Activated CD8-positive, alpha-beta memory T cell treated with anti-CD3 and anti-CD28 coated beads for 4 hours (primary cell): Measurements from ENCODE around the gene ITPK1.

Experiments used
- DNase-seq, 2 donors: peaks; one replicate each; pipeline ENCODE4 v3.0.0-alpha.2; 2020; ENCODE audit warnings: low read depth in 2 of 2

The ITPK1 gene

DNA sequence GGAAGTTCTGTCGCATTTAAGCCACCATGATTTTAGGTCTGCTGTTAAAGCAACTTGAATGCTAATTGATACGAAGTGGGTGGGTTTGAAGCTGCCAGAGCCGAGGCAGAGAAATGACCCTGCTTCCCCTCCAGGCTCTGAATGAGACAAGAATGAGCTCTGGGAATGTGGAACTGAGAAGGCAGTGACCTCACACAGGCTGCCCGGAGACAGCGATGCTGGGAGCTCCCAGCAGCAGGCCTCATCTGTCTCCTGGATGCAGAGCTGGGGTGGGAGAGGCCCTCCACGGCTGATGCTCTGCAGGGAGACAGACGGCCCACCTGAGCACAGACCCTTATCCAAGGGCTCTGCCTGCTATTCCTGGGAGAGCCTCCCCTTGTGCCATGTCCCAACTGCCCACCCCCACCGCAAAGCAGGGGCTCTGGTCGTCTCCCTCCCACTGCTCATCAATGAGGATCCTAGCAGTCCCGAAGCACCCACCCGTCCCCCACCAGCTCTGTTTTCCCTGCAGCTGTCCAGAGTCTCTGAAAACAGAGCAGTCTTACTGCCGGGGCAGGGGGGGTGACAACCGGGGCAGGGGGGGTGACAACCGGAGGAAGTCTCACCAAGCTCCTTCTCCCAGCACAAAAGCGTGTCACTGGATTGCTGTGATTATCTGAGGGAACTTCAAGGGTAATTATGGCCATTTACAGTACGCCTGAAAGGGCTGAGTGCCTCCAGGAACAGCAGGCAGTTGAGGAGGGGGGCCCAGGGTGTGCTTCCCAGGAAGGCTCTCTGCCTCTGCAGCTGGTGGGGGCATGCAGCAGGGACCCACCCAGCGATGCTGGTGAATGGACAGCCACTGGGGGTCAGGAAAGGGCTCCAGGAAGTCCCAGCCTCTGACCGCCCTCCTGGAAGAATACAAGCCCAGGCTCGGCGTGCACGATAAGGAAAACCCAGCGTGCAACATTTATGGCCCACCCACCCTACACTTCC is 125.0 kb downstream of the ITPK1 start:
- DNase-seq = no peak

DNA sequence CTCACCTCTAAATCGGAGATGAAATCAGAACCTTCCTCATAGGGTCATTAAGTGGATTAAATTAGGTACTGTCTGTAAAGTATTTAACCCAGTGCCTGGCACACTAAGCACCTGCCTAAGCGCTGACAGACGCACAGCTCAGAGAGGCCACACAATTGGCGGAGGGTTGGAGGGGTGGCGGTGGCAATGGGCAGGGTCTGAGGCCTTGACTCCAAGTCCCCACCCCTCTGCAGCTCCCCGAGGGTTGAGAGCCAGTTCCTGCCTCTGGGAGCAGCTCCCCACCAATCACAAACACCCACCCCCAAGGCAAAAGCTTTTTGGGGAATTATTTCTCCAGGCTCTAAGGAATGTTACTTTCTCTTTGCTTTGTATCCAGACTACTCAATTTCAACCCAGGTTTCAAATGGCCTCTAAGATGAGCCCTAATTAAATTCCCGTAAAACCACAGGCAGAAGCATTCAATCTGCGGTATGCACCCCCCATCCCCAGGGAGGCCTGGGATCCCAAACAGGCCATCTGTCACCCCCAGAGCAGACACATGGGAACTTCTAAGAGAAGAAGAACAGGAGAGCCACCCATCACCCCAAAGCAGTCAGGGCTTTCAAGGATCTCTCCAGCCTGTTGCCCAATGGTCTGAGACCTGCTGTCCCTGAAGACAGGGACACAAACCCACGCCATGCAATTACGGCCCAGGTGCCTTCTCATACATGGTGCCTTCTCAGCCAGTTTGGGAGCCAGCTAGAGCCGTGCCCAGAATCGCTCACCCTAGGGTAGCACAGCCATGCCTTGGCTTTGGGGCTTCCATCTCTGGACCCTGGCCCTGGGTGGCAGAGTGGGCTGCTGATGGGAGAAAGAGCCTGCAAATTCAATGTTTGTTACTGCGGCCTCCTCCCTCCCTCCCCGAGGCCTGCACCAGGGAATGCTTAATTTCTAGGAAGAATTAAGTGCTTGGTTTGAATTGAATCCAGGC is 126.7 kb downstream of the ITPK1 start:
- no peak for DNase-seq

DNA sequence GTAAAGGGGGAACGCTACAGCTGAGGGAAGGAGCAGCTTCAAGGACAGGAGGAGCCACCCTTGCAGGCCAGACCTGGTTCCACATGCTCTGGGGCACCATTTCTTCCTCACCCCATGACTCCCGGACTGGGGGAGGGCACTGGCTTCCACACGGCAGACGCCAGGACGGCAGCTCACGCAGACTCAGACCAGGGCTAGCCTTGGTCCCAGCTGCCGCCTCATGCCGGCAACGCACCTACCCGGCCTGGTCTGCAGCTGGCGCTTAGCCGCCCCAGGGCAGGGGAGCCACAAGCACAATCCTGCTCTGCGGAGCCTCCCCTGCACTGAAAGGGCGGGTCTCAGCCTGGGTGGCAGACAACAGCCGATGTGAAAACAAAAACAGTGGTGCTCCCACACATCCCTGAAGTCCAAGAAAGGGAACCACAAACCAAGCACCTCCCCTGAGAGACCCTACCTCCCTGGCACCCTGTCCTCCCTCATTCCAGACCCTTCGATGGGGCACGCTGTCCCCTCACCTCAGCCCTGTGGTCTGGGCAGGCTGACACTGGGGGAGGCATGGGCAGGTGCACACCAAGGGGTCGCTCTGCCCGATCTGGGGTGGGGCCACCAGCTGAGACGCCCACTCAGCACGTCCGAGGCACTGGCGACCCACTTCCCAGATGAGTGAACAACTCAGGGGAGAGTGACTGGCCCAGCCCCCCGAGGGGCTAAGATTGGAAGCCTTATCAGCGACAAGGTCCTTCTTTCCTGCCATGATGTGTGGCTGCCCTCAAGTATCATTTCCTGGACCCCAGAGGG is 127.8 kb downstream of the ITPK1 start:
- no peak for DNase-seq

DNA sequence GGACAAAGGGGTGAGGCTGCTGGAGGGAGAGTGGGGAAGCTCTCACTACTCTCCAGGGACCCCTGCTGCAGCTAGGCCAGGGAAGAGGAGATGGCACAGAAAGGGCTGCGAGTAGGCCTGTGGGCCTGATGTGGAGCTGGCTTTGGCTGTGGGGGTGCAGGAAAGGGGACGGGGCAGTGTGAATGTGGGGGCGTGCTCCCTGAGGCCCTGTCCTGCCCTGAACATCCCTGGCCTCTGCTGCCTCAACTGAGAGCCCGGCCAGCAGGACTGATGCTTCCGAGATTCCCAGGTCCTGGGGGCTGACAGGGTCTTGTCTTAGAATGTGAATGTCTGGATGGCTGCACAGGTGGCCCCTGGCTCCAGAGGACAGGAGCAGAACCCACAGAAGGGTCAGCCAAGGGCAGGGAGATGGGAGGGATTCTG is 128.6 kb downstream of the ITPK1 start:
- no peak for DNase-seq

DNA sequence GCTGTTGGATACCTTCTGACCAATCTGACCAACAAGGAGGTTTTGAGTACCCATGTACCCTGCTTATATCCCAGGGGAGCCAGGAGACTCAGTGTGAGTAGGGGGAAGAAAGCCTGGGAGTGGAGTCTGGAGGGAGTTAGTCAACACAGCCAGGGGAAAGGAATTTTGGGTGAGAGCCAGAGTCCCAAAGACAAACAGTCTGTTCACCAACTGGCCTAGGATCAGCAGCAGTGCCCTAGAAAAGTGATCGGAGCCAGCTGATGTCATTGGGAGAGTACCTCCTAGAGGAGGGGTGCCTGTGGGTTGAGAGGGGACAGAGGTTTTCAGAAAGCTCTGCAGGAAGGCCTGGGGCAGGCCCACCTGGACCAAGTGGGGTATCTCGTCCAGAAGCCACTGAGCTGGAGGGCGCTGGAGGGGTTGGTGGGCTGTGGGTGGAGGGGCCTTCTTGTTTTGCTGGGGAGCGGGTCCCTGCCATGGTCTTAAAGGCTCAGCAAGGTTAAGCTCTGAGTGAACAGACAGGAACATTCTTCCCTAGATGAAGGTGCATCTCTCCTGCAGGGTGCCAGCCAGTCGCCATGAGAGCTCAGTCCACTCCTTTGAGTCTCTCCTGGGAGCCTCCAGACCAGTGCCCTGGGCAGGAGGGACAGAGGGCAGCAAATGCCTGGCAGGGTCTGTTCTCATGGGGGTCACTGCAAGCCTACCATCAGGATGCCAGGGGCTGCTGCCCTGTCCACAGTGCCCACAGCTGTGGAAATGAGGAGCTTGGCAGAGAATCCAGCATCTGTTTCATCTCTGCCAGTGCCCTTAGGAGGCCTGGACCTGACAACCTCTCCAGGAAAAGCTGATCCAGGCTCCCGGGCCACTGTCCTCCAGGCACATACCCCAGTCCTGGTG is 129.2 kb downstream of the ITPK1 start:
- no peak for DNase-seq

DNA sequence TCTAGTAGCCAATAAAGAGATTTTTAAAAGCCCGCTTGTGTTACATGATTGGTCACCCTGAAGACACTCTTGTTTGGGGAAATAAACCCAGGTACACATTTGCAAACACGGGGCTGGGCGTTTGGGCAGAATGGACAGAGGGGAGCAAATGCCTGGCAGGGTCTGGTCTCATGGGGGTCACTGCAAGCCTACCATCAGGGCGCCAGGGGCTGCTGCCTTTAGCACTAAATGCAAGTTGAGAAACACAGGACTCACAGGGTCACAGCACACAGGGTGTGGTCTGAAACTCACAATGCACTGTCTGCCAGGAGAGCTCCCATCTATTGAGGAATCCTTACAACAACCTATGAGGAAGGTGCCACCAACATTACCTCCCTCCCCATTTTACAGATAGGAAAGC is 130.2 kb downstream of the ITPK1 start:
- no peak for DNase-seq

DNA sequence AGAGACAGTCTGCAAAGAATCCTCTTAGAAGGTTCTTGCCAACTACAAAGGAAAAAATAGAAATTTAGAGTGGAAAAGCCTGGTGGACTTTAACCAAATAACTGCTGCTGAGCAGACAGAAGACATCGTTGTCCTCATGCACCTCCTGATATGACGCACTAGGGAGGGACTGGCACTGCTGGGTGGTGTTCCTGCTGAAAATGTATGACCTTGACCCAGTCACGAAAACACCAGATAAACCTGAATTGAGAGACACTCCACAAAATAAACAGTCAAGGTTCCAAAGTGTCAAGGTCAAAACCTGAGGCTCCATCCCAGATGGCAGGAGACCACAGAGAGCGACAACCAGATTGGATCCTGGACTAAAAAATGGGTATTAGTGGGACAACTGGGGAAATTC is 130.8 kb downstream of the ITPK1 start:
- DNase-seq = no peak

DNA sequence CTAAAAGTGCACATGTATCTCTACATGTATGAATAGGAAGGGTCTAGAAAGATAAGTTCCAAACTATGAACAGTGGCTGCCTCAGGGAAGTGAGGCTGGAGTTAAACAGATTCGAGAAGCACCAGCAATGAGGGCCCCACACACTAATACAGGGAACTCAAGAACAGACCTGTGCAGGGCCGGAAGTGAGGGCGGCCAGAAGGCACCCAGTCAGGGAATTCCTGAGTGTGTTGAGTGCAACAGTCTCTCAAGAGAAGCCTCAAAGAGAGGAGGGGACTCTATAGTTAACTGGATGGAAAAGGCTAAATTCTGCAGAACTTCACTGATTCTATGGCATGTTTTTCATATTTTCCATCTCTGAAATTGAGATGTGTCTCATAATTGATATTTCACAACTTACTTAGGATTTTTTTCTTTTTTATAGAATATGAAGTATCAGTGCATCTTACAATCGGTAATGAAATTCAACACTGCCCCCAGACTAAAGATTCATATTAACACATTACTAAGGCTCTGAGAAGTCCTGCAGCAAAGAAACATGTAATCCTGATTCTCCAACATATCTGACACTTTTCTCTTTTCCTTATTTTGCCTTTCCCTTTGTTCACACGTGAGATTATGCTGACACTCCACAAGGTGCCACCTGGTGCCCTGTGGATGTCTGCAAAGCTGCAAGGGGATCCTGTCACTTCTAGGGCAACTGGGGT is 131.5 kb downstream of the ITPK1 start:
- no peak for DNase-seq

DNA sequence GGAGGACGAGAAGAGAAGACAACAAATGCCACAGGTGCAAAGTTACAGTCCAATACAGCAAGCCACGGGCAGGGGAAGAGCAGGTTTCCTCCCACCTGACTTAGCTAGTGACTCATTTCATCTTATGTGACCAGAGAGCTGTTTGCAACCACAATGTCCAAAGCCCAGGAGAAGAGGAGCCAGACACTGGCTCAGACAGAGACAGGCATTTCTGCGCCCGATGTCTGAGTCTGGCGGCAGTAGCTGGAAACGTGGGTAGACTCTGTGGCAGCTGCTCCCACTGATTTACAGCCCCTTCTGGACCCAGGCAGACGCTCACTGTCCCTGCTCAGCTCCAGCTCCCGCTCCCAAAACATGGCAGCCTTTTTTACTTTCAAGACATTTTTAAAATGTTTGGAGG is 132.8 kb downstream of the ITPK1 start:
- no peak for DNase-seq

DNA sequence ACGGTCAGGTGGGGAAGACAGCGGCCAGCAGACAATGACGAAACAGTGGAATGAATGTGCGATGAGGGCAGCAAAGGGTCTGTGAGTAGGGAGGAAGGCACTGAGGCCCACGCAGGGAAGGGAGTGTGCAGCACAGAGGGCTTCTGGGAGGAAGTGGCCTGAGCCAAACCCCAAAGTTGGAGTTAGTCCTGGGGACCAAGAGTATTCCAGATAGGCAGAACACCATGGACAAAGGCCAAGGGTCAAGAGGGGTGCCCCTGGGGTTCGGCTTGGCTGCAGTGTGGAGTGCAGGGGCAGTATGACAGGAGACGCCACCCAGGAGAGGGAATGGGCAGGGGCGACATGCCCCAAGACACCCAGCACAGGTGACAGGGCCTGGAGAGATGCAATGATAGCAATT is 134.0 kb downstream of the ITPK1 start:
- no peak for DNase-seq

DNA sequence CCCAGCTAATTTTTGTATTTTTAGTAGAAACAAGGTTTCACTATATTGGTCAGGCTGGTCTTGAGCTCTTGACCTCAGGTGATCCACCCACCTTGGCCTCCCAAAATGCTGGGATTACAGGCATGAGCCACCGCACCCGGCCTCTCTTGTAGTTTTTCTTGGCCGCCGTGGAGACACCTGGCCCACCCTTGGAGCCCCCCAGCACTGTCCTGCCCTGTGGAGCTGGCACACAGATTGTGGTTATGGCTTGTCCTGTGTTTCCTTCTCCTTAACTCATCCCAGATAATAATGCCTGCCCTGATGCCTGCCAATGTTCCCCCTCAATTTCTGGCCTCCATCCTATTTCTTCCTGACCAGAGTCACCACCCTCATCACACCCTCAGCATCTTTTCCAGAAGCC is 134.9 kb downstream of the ITPK1 start:
- DNase-seq = no peak

DNA sequence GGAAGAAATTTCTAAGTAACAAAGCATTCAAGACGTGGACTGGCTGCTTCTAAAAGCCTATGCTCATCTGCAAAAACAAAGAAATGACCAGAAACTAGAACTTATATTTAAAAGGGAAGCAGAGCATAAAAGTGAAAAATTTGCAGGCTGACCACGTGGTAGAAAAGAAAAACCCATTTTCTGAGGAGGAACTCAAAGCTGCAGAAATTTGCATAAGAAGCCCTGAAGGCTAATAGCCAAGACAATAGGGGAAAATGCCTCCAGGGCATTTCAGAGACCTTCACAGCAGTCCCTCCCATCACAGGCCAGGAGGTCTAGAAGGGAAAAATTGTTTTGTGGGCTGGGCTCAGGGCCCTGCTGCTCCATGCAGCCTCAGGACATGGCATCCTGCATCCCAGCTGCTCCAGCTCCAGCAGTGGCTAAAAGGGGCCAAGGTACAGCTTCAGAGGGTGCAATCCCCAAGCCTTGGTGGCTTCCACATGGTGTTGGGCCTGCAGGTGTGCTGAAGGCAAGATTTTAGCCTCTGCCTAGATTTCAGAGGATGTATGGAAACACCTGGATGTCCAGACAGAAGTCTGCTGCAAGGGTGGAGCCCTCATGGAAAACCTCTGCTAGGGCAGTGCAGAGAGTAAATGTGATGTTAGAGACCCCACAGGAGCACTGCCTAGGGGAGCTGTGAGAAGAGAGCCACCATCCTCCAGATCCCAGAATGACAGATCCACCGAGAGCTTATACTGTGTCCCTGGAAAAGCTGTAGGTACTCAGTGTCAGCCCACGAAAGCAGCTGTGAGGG is 137.3 kb downstream of the ITPK1 start:
- DNase-seq = no peak

DNA sequence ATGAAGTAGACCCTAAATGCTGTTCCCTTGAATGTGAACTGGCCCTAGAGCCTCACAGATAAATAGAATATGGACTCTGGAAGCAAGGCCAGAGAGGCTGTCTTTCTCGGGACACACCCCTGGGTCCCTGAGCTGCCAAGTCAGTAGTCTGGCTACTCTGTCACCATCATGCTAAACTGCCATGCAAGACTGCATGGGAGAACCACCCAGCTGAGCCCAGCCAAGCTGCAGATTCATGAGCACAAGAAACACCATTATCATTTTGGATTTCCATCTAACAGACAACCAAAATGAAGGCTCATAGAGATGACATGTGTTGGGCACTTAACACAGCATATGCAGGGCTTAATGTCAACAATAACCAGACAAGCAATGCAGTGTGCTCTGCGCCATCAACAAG is 139.5 kb downstream of the ITPK1 start:
- no peak for DNase-seq

DNA sequence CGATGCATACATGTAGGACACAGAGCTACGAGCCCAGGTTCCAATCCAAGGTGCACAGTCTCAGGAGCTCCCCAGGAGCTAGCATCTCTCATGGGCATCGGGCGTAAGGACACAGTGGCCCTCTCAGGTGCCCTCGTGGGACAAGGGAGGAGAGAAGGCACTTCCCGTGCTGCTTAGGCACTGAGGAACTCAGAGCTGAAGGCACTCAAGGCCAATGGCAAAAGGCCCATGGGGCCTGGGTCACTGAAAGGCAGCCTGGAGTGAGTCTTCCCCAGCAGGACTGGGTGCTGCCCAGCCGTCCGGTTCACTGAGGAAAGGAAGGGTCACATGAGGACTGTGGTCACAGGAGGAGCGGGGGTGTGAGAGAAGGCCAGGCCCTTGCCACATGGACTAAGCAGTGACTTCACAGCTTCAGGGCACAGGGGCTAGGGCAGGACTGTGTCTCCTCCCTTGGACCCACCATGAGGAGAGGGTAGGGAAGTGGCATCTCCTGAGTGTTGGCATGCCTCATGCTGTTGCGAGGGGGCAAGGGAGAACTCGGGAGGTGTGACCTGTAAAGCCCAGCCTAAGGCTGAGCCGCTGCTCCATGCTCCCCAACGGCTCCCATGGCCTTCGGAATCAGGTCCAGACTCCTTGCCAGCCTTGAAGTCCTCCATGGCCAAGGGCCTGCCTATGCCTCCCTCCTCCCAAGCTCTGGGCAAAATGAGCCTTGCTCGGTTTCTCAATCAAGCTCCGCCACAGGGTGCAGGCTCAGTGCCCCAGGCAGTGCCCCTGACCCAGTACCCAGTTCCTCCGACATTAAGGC is 141.0 kb downstream of the ITPK1 start:
- DNase-seq = no peak

DNA sequence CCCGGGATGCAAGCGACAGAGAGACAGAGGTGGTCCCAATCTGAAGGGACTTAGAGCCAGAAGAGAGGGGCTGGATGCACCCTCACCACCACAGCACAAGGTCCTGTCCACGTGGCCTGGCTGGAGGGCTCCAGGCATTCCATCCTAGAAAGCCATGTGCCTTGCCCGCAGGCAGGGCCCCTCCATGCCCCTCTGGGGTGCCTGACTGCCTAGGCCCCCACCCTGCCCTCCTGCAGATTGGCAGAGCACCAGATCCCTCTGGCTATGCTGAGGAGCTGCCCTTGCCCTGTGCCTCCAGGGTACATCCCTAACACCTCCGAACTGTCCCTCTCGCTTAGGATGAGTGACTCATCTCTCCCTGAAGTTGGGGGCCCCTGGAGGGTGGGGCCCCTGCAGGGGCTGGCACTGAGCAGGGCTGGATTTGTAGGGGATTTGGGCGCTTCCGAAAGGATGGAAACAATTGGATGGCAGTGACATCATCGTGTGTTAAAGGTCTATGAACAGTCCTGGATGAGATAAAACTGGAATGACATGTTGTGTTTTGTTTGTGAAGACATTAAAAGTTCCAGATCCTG is 141.8 kb downstream of the ITPK1 start:
- no peak for DNase-seq

DNA sequence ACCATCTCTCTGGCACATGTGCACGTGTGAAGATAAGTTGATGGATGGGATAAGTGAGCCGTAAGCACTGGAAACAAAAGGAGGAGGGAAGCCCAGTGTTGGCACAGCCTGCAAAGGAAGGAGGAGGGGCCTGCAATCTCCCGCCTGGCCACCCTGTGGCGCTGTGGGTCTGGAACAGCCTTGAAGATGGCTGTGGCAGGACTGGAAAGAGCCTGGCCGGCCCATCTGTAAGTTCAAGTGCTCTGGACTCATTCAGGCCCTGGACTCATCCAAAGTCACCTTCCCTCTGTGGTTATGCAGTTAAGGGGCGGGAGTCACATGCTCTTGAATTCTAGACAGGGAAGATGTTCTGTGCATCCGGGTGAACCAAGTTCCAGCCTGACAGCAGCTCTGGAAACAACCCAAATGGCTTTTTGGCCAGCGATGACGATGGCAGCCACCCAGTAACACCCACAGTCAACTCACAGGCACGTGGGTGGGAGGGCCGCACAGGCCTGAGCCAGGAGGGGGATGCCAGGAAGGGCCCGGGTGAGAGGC is 142.4 kb downstream of the ITPK1 start:
- DNase-seq = no peak

DNA sequence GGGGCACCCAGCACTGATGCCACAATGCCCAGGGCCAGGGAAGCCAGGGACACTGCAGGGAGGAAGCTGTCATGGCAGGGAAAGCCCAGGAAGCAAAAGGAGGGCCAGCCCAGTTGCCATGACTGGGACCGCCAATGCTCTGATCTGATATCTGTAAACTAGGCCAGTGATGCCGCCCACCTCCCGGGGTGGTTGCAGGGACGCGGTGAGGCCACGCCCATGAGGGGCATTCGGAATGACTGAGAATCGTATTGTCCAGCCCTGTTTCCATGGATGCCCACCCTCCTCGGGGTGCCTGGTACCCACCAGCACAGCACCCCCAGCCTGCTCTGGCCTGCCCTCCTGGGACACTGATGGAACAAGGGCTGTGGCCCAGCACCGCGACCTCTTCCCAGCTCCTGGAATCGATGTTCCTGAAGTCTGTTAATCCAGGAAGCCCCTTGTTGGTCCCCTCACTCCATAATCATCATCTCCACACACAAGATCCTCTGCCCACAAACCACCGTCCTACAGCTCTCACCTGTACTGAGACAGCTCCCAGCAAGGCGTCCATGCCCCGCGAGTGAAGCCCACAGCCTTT is 144.0 kb downstream of the ITPK1 start:
- no peak for DNase-seq
